HEK293 (cell line): ENCODE results near the gene ADSS1.
A peak's percentile ranks its signal among the peaks of the same experiment; 100 is the strongest.

Source experiments
- CTCF ChIA-PET: fragments of 350-600 bp; formaldehyde crosslinking; extraction: SDS; loops from one replicate; lab custom pipeline; 2021; ENCODE audit warnings: antibody characterized with exemption; lab: Yijun Ruan, JAX
- POLR2A ChIA-PET: fragments of 300-600 bp; formaldehyde crosslinking; extraction: SDS; loops from one replicate; lab custom pipeline; 2020; ENCODE audit warnings: antibody characterized with exemption, inconsistent platforms; lab: Yijun Ruan, JAX
- H3K27ac ChIP-seq: fragments of 200-500 bp; sonication (Bioruptor generic); 2 replicates; pipeline ENCODE4 v1.5.1; 2014; ENCODE audit warnings: low read depth, low read length, control low read depth, inconsistent platforms; ENCODE audit errors: extremely low read depth
- H3K36me3 ChIP-seq, 2 experiments: fragments of 200-500 bp in 1 of 2; sonication (Bioruptor generic) in 1 of 2; 1 replicate in 1 of 2; 2 replicates in 1 of 2; pipeline ENCODE4 v1.5.1; 2014 to 2017; ENCODE audit warnings: inconsistent platforms in 2 of 2, low read length in 2 of 2; ENCODE audit not compliant: control insufficient read depth in 2 of 2, insufficient read depth in 1 of 2
- H3K4me1 ChIP-seq: fragments of 200-500 bp; sonication (Bioruptor generic); 2 replicates; pipeline ENCODE4 v1.5.1; 2014; ENCODE audit warnings: mild to moderate bottlenecking, low read length, inconsistent platforms; ENCODE audit not compliant: control insufficient read depth, insufficient read depth
- H3K4me3 ChIP-seq: 2 replicates; pipeline ENCODE4 v1.5.1; 2011; ENCODE audit warnings: low read depth, mild to moderate bottlenecking, control low read depth, low read length, moderate library complexity
- H3K9me3 ChIP-seq: fragments of 200-500 bp; sonication (Bioruptor generic); 2 replicates; pipeline ENCODE4 v1.5.1; 2014; ENCODE audit warnings: low read depth, low read length, inconsistent platforms; ENCODE audit not compliant: control insufficient read depth, insufficient read depth
- HOXC10 ChIP-seq: sonication (generic); formaldehyde crosslinking; IDR thresholded peaks from 2 replicates; pipeline ENCODE4 v1.8.1; 2023; ENCODE audit warnings: mild to moderate bottlenecking, missing genetic modification reagents
- HOXD13 ChIP-seq: sonication (generic); formaldehyde crosslinking; IDR thresholded peaks from 2 replicates; pipeline ENCODE4 v1.8.0; 2022; ENCODE audit warnings: missing genetic modification reagents, borderline replicate concordance
- KLF16 ChIP-seq: fragments of 450-650 bp; formaldehyde crosslinking; IDR thresholded peaks from 2 replicates; pipeline ENCODE4 v1.5.1; 2017; ENCODE audit warnings: missing biosample characterization, missing genetic modification characterization
- PRDM2 ChIP-seq: fragments of 450-650 bp; formaldehyde crosslinking; IDR thresholded peaks from 2 replicates; pipeline ENCODE4 v1.5.1; 2016; ENCODE audit warnings: missing biosample characterization, missing genetic modification characterization, borderline replicate concordance
- SCRT2 ChIP-seq: fragments of 450-650 bp; formaldehyde crosslinking; IDR thresholded peaks from 2 replicates; pipeline ENCODE4 v1.5.1; 2016; ENCODE audit warnings: missing biosample characterization, missing genetic modification characterization
- SP2 ChIP-seq: fragments of 450-650 bp; formaldehyde crosslinking; IDR thresholded peaks from 2 replicates; pipeline ENCODE4 v1.5.1; 2016; ENCODE audit warnings: missing biosample characterization, missing genetic modification characterization
- ZFHX2 ChIP-seq: fragments of 450-650 bp; formaldehyde crosslinking; conservative IDR thresholded peaks from 2 replicates; pipeline ENCODE4 v1.5.1; 2016; ENCODE audit warnings: missing biosample characterization, missing genetic modification characterization
- ZFP41 ChIP-seq: fragments of 450-650 bp; formaldehyde crosslinking; IDR thresholded peaks from 2 replicates; pipeline ENCODE4 v1.5.1; 2016; ENCODE audit warnings: missing biosample characterization, missing genetic modification characterization, borderline replicate concordance
- ZNF140 ChIP-seq: fragments of 450-650 bp; formaldehyde crosslinking; IDR thresholded peaks from 2 replicates; pipeline ENCODE4 v1.5.1; 2016; ENCODE audit warnings: missing biosample characterization, missing genetic modification characterization
- ZNF148 ChIP-seq: fragments of 450-650 bp; formaldehyde crosslinking; IDR thresholded peaks from 2 replicates; pipeline ENCODE4 v1.5.0; 2017; ENCODE audit warnings: missing biosample characterization, missing genetic modification characterization, borderline replicate concordance
- ZNF202 ChIP-seq: fragments of 450-650 bp; formaldehyde crosslinking; IDR thresholded peaks from 2 replicates; pipeline ENCODE4 v1.5.1; 2016; ENCODE audit warnings: missing biosample characterization, missing genetic modification characterization, borderline replicate concordance
- ZNF23 ChIP-seq: fragments of 450-650 bp; formaldehyde crosslinking; IDR thresholded peaks from 2 replicates; pipeline ENCODE4 v1.5.1; 2016; ENCODE audit warnings: missing biosample characterization, missing genetic modification characterization, borderline replicate concordance
- ZNF449 ChIP-seq: fragments of 450-650 bp; formaldehyde crosslinking; IDR thresholded peaks from 2 replicates; pipeline ENCODE4 v1.5.1; 2017; ENCODE audit warnings: missing biosample characterization, mild to moderate bottlenecking, missing genetic modification characterization, moderate library complexity
- ZNF48 ChIP-seq: fragments of 450-650 bp; formaldehyde crosslinking; IDR thresholded peaks from 2 replicates; pipeline ENCODE4 v1.5.1; 2016; ENCODE audit warnings: missing biosample characterization, missing genetic modification characterization
- ZNF544 ChIP-seq: fragments of 450-650 bp; formaldehyde crosslinking; IDR thresholded peaks from 2 replicates; pipeline ENCODE4 v1.5.0; 2017; ENCODE audit warnings: missing biosample characterization, missing genetic modification characterization
- ZNF623 ChIP-seq: fragments of 450-650 bp; formaldehyde crosslinking; IDR thresholded peaks from 2 replicates; pipeline ENCODE4 v1.5.1; 2016; ENCODE audit warnings: missing biosample characterization, missing genetic modification characterization
- ZNF654 ChIP-seq: fragments of 450-650 bp; formaldehyde crosslinking; IDR thresholded peaks from 2 replicates; pipeline ENCODE4 v1.5.1; 2016; ENCODE audit warnings: low read depth, missing biosample characterization, missing genetic modification characterization
- ZNF843 ChIP-seq: fragments of 450-650 bp; formaldehyde crosslinking; IDR thresholded peaks from 2 replicates; pipeline ENCODE4 v1.5.1; 2016; ENCODE audit warnings: missing biosample characterization, missing genetic modification characterization
- TF ChIP-seq, protein P1 (sequence below): fragments of 450-650 bp; formaldehyde crosslinking; IDR thresholded peaks from 2 replicates; pipeline ENCODE4 v1.5.1; 2016; ENCODE audit warnings: missing biosample characterization, missing genetic modification characterization
- TF ChIP-seq, protein P2 (sequence below): fragments of 450-650 bp; formaldehyde crosslinking; IDR thresholded peaks from 2 replicates; pipeline ENCODE4 v1.5.1; 2016; ENCODE audit warnings: missing biosample characterization, missing genetic modification characterization

The ADSS1 gene

DNA sequence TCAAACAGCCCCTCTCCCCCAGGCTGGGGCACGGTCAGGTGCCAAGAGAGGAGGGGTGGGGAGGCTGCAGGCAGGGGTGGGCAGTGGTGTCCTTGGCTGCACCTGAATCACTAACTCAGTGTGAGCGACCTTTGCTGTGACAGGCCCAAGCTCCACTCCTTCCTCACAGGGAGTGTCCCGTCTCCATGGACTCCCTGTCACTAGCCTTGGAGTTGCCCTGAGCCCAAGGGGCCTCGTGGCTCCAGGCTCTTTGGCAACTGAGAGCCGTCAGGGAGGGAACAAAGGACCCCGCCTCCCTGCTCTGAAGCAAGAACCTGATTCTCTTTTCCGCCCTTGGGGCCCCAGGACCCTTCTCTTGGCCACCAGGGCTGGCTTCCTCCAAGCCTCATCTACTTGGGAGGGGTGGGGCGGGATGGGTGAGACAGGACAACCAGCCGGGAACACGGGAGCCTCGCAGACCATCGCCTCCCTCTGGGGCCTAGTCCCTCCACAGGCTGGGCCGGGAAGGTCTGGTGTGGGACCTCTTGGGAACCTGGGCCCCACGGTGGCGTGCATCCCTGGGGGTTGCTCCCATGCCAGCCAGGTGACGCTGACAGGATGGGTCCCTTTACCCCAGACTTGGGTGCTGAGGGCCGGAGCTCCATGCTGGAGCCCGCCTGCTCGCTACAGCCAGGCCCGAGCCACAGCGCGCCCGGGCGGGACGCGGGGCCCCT, 935 bp upstream of the ADSS1 start:
- H3K36me3 ChIP-seq = peaks cover 0 to 2% of the 10 kb centered on the region in 2 experiments; a peak in 1 of 3 replicates
- H3K4me3 ChIP-seq = no peak overlapping the region
- no peak overlapping the region for H3K27ac ChIP-seq
- H3K4me1 ChIP-seq = no peaks in the 10 kb centered on the region; the same call in 1 of the 2 replicates
- TF ChIP-seq, protein P1, sequence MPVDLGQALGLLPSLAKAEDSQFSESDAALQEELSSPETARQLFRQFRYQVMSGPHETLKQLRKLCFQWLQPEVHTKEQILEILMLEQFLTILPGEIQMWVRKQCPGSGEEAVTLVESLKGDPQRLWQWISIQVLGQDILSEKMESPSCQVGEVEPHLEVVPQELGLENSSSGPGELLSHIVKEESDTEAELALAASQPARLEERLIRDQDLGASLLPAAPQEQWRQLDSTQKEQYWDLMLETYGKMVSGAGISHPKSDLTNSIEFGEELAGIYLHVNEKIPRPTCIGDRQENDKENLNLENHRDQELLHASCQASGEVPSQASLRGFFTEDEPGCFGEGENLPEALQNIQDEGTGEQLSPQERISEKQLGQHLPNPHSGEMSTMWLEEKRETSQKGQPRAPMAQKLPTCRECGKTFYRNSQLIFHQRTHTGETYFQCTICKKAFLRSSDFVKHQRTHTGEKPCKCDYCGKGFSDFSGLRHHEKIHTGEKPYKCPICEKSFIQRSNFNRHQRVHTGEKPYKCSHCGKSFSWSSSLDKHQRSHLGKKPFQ (tag by site-specific recombination) = no peak
- 0 out of 2 replicates have a peak, but pooled peaks have one; percentile 53 for TF ChIP-seq HOXC10 (CRISPR knock-in tag)
- CTCF ChIA-PET = interaction anchor here (0.6 to 2.2 kb wide), 13 partner anchors 14 to 1627 kb away, joined by 3 to 12 read pairs (median 3); partner anchors contain the start of gene SIVA1
- no peaks in the 10 kb centered on the region for H3K9me3 ChIP-seq
- POLR2A ChIA-PET = no interaction called here

GRCh38 chr14:104724407-104724980, 465 bp downstream of the ADSS1 start:
- no peaks in the 10 kb centered on the region; the same call in 1 of the 2 replicates for H3K4me1 ChIP-seq
- H3K36me3 ChIP-seq = no peaks in the 10 kb centered on the region
- ChIA-PET POLR2A (interaction anchor here (0.6 kb wide), 1 partner anchor 499 kb away, joined by 4 read pairs; no protein-coding TSS in a partner anchor), CTCF (interaction anchor here (0.5 to 2.2 kb wide), 7 partner anchors 12 to 954 kb away, joined by 3 to 7 read pairs (median 3); partner anchors contain the start of gene SIVA1)
- no peak overlapping the region for H3K27ac ChIP-seq
- H3K4me3 ChIP-seq = peak overlapping the region; percentile 46
- H3K9me3 ChIP-seq = no peaks in the 10 kb centered on the region
- TF ChIP-seq ZNF544 (tag by site-specific recombination) = no peak
- TF ChIP-seq ZNF654 (tag by site-specific recombination) = no peak
- TF ChIP-seq ZNF623 (tag by site-specific recombination) = no peak
- TF ChIP-seq PRDM2 (tag by site-specific recombination) = no peak
- no peak for TF ChIP-seq ZFP41 (tag by site-specific recombination)
- no peak for TF ChIP-seq HOXD13 (CRISPR knock-in tag)
- no peak for TF ChIP-seq ZNF202 (tag by site-specific recombination)
- no peak for TF ChIP-seq ZNF48 (tag by site-specific recombination)
- TF ChIP-seq ZNF843 (tag by site-specific recombination) = no peak
- no peak for TF ChIP-seq SCRT2 (tag by site-specific recombination)
- TF ChIP-seq, protein P2, sequence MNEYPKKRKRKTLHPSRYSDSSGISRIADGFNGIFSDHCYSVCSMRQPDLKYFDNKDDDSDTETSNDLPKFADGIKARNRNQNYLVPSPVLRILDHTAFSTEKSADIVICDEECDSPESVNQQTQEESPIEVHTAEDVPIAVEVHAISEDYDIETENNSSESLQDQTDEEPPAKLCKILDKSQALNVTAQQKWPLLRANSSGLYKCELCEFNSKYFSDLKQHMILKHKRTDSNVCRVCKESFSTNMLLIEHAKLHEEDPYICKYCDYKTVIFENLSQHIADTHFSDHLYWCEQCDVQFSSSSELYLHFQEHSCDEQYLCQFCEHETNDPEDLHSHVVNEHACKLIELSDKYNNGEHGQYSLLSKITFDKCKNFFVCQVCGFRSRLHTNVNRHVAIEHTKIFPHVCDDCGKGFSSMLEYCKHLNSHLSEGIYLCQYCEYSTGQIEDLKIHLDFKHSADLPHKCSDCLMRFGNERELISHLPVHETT (tag by site-specific recombination) = no peak
- peak; percentile 99 for TF ChIP-seq ZFHX2
- TF ChIP-seq ZNF449 (tag by site-specific recombination) = no peak
- no peak for TF ChIP-seq KLF16 (tag by site-specific recombination)
- no peak for TF ChIP-seq ZNF140 (tag by site-specific recombination)
- no peak for TF ChIP-seq ZNF148 (tag by site-specific recombination)
- peak; percentile 16 for TF ChIP-seq SP2
- TF ChIP-seq ZNF23 = no peak
